K562 (cell line): ENCODE data around the gene ACBD4. TPM values are rescaled to one million over a fixed set of nuclear protein-coding genes. Genes with fewer than 3 reads are reported as not detected.
A peak's percentile ranks its signal among the peaks of the same experiment; 100 is the strongest.

Experiments
- BRCA1 ChIP-seq, 2 experiments: fragments of 450-650 bp in 1 of 2; sonication (generic) in 1 of 2; formaldehyde crosslinking in 1 of 2; IDR thresholded peaks; 2 replicates each; pipeline versions ENCODE4 v1.5.0 to v1.6.1; 2017 to 2020; ENCODE audit warnings: mild to moderate bottlenecking in 1 of 2, missing genetic modification reagents in 1 of 2
- CTCFL ChIP-seq: IDR thresholded peaks from 2 replicates; pipeline ENCODE4 v1.6.1; 2011; ENCODE audit warnings: borderline replicate concordance, low read depth, mild to moderate bottlenecking, moderate library complexity, low read length; ENCODE audit not compliant: insufficient read depth, poor library complexity, severe bottlenecking
- HMGN3 ChIP-seq: IDR thresholded peaks from 2 replicates; pipeline ENCODE4 v1.6.1; 2011; ENCODE audit warnings: borderline replicate concordance, low read depth, mild to moderate bottlenecking, mixed read lengths, low read length; ENCODE audit not compliant: insufficient read length; ENCODE audit errors: extremely low read depth
- KAT7 ChIP-seq: sonication (generic); formaldehyde crosslinking; IDR thresholded peaks from 2 replicates; pipeline ENCODE4 v1.8.0; 2022; ENCODE audit warnings: missing genetic modification reagents, mild to moderate bottlenecking, borderline replicate concordance
- L3MBTL2 ChIP-seq: fragments of 450-650 bp; IDR thresholded peaks from 2 replicates; pipeline ENCODE4 v1.6.1; 2016; ENCODE audit warnings: mild to moderate bottlenecking, moderate library complexity
- NFXL1 ChIP-seq: fragments of 450-650 bp; formaldehyde crosslinking; IDR thresholded peaks from 2 replicates; pipeline ENCODE4 v1.4.0; 2021; ENCODE audit warnings: mild to moderate bottlenecking
- POLR2AphosphoS5 ChIP-seq: IDR thresholded peaks from 2 replicates; pipeline ENCODE4 v1.6.1; 2011; ENCODE audit warnings: mild to moderate bottlenecking, low read depth, low read length, moderate library complexity; ENCODE audit not compliant: control insufficient read depth, insufficient read depth
- SAP30 ChIP-seq: fragments of 200-600 bp; sonication (generic); IDR thresholded peaks from 2 replicates; pipeline ENCODE4 v1.6.1; 2012; ENCODE audit warnings: borderline replicate concordance, low read depth, mild to moderate bottlenecking, moderate library complexity, low read length, control low read depth, inconsistent platforms; ENCODE audit not compliant: insufficient read depth, poor library complexity, severe bottlenecking
- STAG1 ChIP-seq: sonication (generic); formaldehyde crosslinking; IDR thresholded peaks from 2 replicates; pipeline ENCODE4 v1.5.0; 2020; ENCODE audit warnings: missing genetic modification reagents, borderline replicate concordance
- TFAP4 ChIP-seq: sonication (generic); formaldehyde crosslinking; IDR thresholded peaks from 2 replicates; pipeline ENCODE4 v1.8.0; 2022; ENCODE audit warnings: missing genetic modification reagents, mild to moderate bottlenecking, moderate library complexity, borderline replicate concordance
- TGIF2 ChIP-seq: sonication (generic); formaldehyde crosslinking; IDR thresholded peaks from 2 replicates; pipeline ENCODE4 v1.8.1; 2022; ENCODE audit warnings: mild to moderate bottlenecking, missing genetic modification reagents, moderate library complexity
- TRIM24 ChIP-seq, 2 experiments: fragments of 450-650 bp; IDR thresholded peaks; 2 replicates each; pipeline ENCODE4 v1.6.1; 2016
- ZNF316 ChIP-seq: fragments of 450-650 bp; IDR thresholded peaks from 2 replicates; pipeline ENCODE4 v1.6.1; 2016
- polyA plus RNA-seq, 8 experiments: library from polyadenylated mRNA; depleted of rRNA in 4 of 8; stranded (reverse) in 5 of 8; unstranded in 3 of 8; fragments of >200 nt; fragmentation: Nextera tagmentation in 2 of 8; fragmentation: Illumina TruSeq in 1 of 8; extraction: Ambion mirVana in 2 of 8; extraction: Trizol in 1 of 8; gene quantifications; 2 replicates each; pipeline versions ENCODE4 v1.2.1 to v1.2.3, GENCODE V29; 2011 to 2014; ENCODE audit warnings: inconsistent platforms in 1 of 8, missing spikeins in 1 of 8
- total RNA-seq, 7 experiments: library from RNA; depleted of rRNA in 6 of 7; stranded (reverse); fragments of >200 nt in 6 of 7; fragmentation: Illumina TruSeq in 2 of 7; extraction: Trizol in 2 of 7; gene quantifications; 2 replicates each; pipeline versions ENCODE4 v1.2.1 to v1.2.3, GENCODE V29; 2011 to 2021; ENCODE audit warnings: low replicate concordance in 1 of 7
- TF ChIP-seq, protein P1 (sequence below), 2 experiments: IDR thresholded peaks in 1 of 2; conservative IDR thresholded peaks in 1 of 2; 2 replicates each; pipeline ENCODE4 v1.6.1; 2016; ENCODE audit warnings: low read depth in 2 of 2, mild to moderate bottlenecking in 1 of 2, missing compliant biosample characterization in 1 of 2, missing genetic modification characterization in 1 of 2, moderate library complexity in 1 of 2
- TF ChIP-seq, protein P2 (sequence below): fragments of 200-800 bp; sonication (Bioruptor generic); IDR thresholded peaks from 2 replicates; pipeline ENCODE4 v1.6.1; 2017; ENCODE audit warnings: missing genetic modification characterization, missing compliant biosample characterization

ACBD4 gene
- total and polyA plus RNA-seq, 9 of the 15 experiments (the other 6 are each of a cell fraction or from before 2014, with no cell fraction given) = 0.14 to 6.9 (median 4.6) TPM

- TF ChIP-seq, protein P1, sequence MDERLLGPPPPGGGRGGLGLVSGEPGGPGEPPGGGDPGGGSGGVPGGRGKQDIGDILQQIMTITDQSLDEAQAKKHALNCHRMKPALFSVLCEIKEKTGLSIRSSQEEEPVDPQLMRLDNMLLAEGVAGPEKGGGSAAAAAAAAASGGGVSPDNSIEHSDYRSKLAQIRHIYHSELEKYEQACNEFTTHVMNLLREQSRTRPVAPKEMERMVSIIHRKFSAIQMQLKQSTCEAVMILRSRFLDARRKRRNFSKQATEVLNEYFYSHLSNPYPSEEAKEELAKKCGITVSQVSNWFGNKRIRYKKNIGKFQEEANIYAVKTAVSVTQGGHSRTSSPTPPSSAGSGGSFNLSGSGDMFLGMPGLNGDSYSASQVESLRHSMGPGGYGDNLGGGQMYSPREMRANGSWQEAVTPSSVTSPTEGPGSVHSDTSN (CRISPR knock-in tag; IDR thresholded peaks at IDR 0.05; ENCODE audit: low read depth) = no peak
- TF ChIP-seq, protein P1 (tag; conservative IDR thresholded peaks at IDR 0.05; ENCODE audit: low read depth) = no peak
- TF ChIP-seq SAP30 (peak; percentile 40), TGIF2 (CRISPR knock-in tag) (0 out of 2 replicates have a peak, but pooled peaks have one; percentile 7), BRCA1 (IDR thresholded peaks at IDR 0.05) (no peak), BRCA1 (CRISPR knock-in tag; IDR thresholded peaks at IDR 0.05) (peak; percentile 22; the same call in 1 of the 2 replicates), KAT7 (CRISPR knock-in tag) (peak; percentile 88; the same call in 1 of the 2 replicates), TFAP4 (CRISPR knock-in tag) (peak; percentile 97), CTCFL (peak; percentile 18), NFXL1 (CRISPR knock-in tag) (0 out of 2 replicates have a peak, but pooled peaks have one; percentile 59), HMGN3 (peak; percentile 63), TRIM24 (IDR thresholded peaks at IDR 0.05) (0 out of 4 replicates have a peak, but pooled peaks of 1 of the 2 experiments have one; percentile 22), POLR2AphosphoS5 (peak; percentile 46; the same call in 1 of the 2 replicates), ZNF316 (peak; percentile 36; the same call in 1 of the 2 replicates), L3MBTL2 (0 out of 2 replicates have a peak, but pooled peaks have one; percentile 18), STAG1 (CRISPR knock-in tag) (peak; percentile 9; the same call in 1 of the 2 replicates)
- TF ChIP-seq, protein P2, sequence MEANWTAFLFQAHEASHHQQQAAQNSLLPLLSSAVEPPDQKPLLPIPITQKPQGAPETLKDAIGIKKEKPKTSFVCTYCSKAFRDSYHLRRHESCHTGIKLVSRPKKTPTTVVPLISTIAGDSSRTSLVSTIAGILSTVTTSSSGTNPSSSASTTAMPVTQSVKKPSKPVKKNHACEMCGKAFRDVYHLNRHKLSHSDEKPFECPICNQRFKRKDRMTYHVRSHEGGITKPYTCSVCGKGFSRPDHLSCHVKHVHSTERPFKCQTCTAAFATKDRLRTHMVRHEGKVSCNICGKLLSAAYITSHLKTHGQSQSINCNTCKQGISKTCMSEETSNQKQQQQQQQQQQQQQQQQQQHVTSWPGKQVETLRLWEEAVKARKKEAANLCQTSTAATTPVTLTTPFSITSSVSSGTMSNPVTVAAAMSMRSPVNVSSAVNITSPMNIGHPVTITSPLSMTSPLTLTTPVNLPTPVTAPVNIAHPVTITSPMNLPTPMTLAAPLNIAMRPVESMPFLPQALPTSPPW = 0 out of 2 replicates have a peak, but pooled peaks have one; percentile 48
These were observed 25.2 kb downstream of the ACBD4 start (continued) for GRCh38 chr17:45160447-45161287.
